Measurements from ENCODE around the gene GMPS.
"Not testable (repeated sequence)": the region's sequence is repeated elsewhere in the genome, so short reads cannot be mapped to it uniquely, and the experiment has no call there.

The GMPS gene

DNA sequence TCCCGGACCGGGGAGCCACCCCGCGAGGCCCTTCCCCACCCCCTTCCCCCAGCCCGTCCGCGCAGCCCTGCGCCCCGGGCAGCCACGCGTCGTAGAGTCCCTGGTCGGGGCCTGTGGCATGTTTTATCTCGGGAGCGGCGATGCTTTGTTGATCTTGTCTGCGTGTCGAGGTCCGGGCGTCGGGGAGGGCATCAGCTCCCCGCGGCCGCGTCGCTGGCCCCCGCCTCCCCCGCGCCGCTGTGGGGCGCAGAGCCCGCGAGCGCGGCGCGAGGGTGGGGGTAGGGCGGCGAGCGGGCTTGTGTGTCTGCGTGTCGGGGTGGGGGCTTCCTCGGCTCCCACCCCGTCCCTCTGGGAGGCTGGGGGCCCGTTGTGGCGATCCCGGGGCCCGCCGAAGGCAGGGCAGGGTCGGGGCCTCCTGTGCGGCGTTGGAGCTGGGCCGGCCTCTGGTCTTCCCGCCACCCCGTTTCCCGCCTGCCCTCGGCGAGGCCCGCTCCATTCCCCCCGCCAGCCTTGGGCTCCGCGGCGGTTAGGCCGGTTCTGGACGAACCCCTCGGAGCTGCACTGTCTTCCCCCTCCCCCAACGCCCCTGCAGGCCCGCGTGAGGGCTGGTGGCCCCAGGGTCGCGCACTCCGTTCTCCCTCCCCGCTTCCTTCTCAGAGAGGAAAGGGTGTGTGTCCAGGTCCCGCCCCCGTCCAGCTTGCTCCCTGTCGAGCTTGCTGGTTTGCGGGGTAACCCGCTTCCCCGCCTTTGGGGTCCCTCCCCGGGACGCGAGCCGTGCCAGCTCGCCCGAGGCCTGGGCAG is 695 bp downstream of the GMPS start:
- DNase-seq (ENCODE audit: low read depth, low spot score) = no peak
- peak overlapping the region; percentile 84 for H3K4me3 ChIP-seq (ENCODE audit: low read length)

DNA sequence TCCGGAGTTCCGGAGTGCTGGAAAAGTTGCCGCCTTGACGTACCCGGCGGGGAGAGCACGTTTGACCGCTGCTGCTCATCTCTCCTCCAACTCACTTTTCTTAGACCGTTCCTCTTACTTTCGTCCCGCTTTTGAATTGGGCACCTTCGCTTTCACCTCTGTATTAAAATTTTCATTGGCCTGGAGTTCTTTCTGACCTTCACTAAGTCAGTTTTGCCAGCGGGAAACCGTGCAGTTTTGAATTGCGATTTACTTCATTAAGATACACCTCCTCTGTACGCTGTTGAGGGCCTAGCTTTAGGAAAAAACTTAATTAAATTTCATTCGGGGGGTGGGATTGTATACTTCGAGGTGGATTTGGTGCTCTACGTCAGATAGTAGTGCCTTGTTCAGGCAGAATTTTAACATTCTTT is 1.3 kb downstream of the GMPS start:
- peak overlapping the region; percentile 84 for H3K4me3 ChIP-seq (ENCODE audit: low read length)
- DNase-seq (ENCODE audit: low read depth, low spot score) = no peak

DNA sequence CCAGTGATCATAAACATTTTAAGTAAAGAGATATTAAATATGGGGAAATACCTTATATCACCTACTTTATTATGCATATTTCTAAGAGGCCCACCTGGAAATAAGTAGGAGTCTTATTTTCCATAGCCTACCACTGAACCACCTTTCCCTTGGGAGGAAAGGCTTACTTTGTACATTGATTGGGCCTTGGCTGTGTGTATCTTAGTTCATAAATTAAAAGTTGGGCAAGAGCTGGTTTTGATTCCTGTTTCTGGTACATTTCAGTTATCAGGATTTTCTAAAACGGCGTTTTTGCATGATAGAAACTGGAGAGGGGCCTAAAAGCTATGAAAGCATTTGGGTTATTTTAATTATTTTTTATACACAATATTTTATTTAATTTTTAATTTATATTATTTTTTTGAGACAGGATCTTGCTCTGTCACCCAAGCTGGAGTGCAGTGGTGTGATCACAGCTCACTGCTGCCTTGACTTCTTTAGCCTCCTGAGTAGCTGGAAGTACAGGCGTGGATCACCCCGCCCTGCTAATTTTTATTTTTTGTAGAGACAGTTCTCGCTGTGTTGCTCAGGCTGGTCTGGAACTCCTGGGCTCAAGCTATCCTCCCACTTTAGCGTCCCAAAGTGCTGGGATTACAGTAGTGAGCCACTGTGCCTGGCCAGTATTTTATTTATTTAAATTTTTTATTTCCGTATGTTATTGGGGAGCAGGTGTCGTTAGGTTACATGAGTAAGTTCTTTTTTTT is 2.6 kb downstream of the GMPS start:
- no peak for DNase-seq (ENCODE audit: low read depth, low spot score)

DNA sequence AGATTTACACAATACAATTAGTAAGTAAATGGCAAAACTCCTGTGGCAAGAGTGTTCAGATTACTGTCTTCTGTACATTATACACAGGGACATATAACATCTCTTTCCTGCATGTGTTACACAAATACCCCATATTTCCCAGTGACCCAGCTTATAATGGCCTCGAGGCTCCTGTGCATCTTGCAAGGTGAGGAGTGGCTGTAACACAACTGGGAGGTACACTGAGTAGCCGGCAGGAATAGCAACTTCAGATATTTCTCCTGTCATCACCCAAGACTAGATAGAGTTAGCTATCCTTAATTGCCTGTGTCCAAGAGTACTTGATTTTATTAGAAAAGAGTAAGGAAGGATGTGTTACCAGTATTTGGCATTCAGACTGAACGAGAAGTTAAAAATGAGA is 5.6 kb downstream of the GMPS start:
- DNase-seq (ENCODE audit: low read depth, low spot score) = no peak
- no peak overlapping the region for H3K4me3 ChIP-seq (ENCODE audit: low read length)

More for the DNA sequence above, 2.6 kb downstream of the GMPS start:
- no peak overlapping the region for H3K4me3 ChIP-seq (ENCODE audit: low read length)

DNA sequence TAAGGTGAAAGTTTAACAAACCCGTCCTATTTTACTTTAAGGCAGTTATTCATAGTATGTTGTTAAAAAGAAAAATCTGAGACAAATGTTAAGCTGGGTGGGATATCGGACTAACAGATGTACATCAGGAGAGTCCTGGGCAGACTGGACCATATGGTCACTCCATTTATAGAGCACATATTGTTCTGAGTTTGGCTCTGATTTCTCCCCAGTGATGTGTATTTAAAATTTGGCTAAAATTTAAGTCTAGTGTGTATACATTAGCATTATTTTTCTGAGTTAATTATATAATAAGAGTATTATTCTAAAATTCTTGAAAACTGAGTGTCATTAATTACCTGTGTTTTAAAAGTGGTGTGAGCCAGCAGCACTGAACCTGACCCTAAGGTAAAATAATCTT is 6.1 kb downstream of the GMPS start:
- H3K4me3 ChIP-seq (ENCODE audit: low read length) = no peak overlapping the region
- DNase-seq (ENCODE audit: low read depth, low spot score) = no peak

DNA sequence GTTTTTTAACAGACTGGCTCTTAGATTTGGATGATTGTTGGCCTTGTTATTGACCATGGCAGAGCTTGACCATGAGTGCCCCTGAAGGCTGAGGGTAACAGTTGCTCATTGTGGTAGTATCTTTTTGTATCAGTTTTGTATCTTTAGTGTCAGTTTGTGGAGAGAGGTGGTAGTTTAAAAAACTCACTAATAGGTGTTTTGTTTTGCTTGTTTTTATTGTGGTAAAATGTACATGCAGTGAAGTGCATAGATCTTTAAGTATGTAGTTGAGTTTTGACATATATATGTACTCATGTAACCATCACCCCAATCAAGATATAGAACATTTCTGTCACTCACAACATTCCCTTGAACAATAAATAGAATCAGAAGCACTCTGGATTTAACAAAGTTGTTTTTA is 9.8 kb downstream of the GMPS start:
- no peak overlapping the region for H3K4me3 ChIP-seq (ENCODE audit: low read length)
- DNase-seq (ENCODE audit: low read depth, low spot score) = no peak

DNA sequence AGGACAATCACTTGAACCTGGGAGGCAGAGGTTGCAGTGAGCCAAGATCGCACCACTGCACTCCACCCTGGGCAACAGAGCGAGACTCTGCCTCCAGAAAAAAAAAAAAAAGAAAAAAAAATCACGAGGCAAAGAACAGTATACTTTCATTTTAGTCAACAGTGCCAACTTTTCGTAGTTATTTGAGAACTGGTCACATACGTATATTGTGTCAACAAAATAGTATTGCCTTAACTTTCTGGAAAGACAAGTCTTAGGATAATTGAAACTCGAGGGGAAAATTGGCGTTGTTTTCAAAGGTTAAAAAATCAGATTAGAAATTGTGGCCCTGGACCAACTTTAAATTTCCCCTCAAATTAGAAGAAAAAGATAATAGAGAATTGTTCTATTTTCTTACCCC is 13.8 kb downstream of the GMPS start:
- DNase-seq (ENCODE audit: low read depth, low spot score) = no peak
- no peak overlapping the region for H3K4me3 ChIP-seq (ENCODE audit: low read length)

DNA sequence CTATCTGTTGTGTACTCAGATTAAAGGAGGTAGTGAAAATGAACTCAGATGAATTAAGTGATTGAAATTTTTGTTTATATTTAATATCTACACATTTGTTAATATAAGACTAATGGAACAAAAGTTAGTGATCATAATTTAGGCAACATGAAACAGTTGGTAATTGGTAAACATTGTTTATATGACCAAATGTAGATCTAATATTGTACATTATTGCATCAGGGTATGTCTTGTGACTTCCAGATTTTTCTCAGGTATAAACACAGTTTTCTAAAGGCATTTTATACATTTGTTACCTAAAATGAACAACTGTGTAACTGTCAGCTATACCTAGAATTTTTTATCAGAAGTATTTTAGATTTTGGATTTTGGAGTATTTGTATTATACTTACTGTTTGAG is 14.8 kb downstream of the GMPS start:
- no peak for DNase-seq (ENCODE audit: low read depth, low spot score)
- no peak overlapping the region for H3K4me3 ChIP-seq (ENCODE audit: low read length)

DNA sequence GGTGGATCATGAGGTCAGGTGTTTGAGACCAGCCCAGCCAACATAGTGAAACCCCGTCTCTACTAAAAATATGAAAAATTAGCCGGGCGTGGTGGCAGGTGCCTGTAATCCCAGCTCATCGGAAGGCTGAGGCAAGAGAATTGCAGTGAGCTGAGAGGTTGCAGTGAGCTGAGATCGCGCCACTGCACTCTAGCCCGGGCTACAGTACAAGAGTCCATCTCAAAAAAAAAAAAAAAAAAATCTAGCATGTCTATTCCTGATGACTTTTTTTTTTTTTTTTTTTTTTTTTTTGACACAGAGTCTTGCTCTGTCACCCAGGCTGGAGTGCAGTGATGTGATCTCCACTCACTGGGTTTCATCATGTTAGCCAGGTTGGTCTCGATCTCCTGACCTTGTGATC is 15.9 kb downstream of the GMPS start:
- not testable (repeated sequence) for H3K4me3 ChIP-seq (ENCODE audit: low read length); DNase-seq (ENCODE audit: low read depth, low spot score)

DNA sequence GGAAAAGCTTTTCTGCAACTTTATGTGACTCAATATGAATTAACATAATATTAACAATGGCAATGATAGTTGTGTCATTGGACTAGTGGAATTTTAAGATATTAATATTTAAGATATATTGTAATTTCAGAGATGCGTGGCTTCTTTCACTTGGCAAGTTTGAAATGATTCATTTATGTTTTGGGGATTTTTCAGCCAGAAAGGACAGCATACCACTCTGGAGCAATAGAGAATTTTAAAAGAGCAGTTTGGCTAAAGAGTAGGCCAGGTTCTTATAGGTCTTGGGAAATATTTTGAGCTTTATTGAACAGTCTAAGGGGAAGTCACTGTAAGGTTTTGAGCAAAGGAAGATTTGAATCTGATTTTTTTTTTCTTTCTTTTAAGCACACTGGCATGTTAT is 16.5 kb downstream of the GMPS start:
- H3K4me3 ChIP-seq (ENCODE audit: low read length) = no peak overlapping the region
- no peak for DNase-seq (ENCODE audit: low read depth, low spot score)

DNA sequence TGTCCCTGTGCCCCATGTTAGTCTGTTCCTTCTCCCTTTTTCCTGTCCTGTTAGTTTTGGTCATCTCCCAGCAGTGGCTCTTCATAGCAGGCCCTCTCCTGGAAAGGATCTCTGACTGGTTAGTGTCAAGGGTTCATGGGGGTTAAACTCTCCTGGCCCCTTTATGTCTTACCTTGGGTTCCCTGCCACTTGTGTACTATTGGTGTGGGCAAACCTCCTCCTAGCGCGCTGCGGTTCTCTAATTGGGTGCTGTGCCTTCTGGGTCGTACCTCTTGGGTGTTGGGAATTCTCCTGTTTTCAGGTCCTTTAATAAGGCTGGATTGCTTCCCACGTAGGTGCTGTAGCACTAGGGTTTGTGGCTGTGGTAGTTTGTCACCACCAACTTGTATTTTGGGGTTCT is 18.8 kb downstream of the GMPS start:
- DNase-seq (ENCODE audit: low read depth, low spot score) = no peak
- H3K4me3 ChIP-seq (ENCODE audit: low read length) = no peak overlapping the region

DNA sequence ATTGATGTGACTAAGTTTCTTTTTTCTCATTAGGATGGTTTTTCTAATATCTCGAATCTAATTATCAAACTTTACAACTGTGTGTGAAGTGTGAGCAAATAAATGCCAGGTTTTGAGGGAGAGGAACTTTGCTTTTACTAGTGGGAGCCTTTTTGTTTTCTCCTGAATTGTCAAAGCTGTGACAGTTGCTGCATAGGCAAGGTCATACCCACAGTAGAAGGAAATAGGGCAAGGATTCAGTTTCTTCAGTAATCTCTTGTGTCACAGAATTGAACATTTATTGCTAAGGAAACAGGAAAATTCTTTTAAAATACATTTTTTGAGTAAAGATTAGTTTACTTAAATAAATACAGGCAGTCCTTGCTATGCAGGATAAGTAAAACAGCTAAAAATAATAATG is 19.5 kb downstream of the GMPS start:
- DNase-seq (ENCODE audit: low read depth, low spot score) = no peak
- H3K4me3 ChIP-seq (ENCODE audit: low read length) = no peak overlapping the region

DNA sequence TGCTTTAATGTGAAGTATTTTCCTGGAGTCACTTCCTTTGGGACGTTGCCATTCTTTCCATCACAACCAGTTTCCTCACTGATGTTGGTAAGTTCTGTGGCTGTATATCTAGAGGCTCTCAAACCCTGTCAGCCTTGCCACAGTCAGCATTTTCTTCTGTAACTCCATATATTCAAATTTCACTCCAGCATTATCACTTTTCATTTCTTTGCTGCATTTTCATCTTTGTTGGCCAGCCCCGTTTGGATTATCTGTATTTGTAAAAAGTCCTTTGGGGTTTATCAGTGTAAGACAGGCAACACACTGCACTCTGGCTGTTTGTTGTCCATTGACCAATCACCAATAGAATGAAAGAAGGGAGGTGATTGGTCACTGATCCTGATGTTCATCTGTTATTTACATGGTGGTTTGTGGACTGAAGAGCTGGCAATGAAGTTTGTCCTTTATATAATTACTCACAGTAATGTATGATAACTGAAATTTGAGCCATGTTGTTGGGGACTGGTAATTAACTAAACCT is 20.3 kb downstream of the GMPS start:
- no peak for DNase-seq (ENCODE audit: low read depth, low spot score)
- H3K4me3 ChIP-seq (ENCODE audit: low read length) = no peak overlapping the region

DNA sequence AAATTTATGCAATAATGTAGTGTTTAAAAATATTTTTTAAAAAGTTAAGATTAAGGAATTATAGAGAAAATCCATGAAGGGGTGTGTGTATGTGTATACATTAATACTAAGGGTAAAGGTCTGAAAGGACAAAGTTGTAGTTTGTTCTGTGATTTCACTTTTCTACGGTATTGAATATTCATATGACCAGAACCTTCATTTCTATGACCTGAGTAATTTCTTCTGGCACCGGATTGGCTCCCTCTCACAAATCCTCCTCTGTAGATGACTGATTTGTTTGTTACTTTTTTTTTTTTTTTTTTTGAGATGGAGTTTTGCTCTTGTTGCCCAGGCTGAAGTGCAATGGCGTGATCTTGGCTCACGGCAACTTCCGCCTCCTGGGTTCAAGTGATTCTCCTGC is 20.9 kb downstream of the GMPS start:
- no peak for DNase-seq (ENCODE audit: low read depth, low spot score)
- H3K4me3 ChIP-seq (ENCODE audit: low read length) = no peak overlapping the region

DNA sequence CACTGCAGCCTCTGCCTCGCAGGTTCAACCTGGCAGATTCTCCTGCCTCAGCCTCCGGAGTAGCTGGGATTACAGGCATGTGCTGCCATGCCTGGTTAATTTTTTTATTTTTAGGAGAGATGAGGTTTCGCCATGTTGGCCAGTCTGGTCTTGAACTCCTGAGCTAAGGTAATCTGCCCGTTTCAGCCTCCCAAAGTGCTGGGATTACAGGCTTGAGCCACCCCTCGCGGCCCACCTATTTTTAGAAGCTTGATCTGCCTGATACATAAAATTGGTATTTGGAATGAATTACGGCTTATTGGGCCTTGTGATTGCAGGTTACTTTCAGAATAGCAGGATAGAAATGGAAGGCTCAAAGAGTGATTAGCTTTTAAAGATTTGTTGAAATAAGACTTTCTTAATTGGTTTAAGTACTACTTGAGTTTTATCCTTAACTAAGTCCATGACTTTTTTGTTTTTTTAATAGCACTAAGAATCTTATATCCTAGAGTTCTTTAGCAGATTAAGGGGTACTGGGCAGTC is 25.0 kb downstream of the GMPS start:
- no peak for DNase-seq (ENCODE audit: low read depth, low spot score)
- no peak overlapping the region for H3K4me3 ChIP-seq (ENCODE audit: low read length)

DNA sequence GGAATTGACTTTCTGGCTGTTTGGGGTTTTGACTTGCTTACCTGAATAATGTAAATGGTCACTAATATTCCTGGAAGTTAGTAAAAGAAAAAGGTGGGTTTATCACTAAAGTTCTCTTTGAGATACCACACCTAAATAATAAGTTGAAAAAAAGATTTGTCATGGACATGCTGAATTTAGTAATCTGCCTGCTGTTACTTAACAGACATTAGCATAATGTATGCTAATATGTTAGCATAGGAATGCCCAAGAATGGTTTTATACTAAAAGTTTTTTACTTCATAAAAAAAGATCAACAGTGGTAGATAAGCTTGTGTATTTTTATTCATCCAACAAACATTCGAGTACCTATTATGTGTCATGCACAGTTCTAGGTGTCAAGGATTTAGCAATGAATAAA is 36.5 kb downstream of the GMPS start:
- DNase-seq (ENCODE audit: low read depth, low spot score) = no peak
- H3K4me3 ChIP-seq (ENCODE audit: low read length) = no peak overlapping the region

DNA sequence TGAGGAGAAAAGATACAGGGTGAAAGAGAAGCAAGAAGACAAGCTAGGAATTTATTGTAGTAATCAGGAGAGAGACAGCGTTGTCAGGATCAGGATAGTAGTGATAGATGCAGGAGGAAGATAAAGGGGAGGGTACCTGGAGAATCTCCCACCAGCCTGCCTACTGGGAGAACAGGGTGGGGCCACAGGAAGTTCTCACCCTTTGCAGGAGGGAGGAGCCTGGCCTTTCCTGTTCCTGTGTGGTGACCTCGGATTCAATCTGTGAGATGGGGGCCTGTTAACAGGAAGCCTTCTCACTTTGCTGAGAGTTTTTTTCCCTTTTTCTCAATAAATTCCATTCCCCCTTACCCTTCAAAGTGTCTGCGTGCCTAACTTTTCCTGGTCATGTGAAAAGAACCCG is 37.6 kb downstream of the GMPS start:
- peak; percentile 16 for DNase-seq (ENCODE audit: low read depth, low spot score)
- no peak overlapping the region for H3K4me3 ChIP-seq (ENCODE audit: low read length)

DNA sequence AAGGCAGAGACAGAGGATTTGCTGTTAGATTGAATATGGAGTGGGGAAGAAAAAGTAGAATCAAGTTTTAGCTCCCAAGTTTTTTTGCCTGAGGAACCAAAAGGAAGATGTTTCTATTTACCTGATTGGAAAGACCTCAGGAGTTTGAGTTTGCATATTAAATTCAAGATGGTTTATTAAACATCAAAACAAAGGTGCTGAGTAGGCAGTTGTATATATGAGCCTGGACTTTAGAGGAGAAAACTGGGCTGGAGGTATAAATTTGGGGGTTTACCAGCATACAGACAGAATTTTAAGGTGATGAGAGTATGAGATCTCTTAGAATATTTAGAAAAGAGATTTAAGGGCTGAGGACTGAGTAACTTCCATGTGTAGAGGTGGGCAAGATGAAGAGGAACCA is 38.2 kb downstream of the GMPS start:
- H3K4me3 ChIP-seq (ENCODE audit: low read length) = no peak overlapping the region
- DNase-seq (ENCODE audit: low read depth, low spot score) = no peak

DNA sequence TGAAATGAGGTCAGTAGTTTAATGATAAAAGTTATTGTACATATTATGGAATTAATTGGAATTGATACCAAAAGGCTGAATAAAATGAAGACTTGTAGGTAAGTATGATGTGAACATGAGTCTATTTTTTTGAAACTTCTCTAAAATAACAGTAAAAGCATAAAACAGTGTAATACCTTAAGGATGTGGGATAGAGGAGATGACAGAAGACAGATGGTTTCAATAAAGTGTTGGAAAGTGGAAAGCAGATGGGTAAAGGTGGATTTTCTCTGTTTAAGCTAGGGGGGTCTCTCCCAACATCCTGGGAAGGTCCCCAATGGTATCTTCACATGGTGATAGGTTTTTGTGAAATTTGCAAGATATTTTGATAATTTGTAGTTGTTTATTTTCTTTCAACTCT is 41.6 kb downstream of the GMPS start:
- DNase-seq (ENCODE audit: low read depth, low spot score) = no peak
- no peak overlapping the region for H3K4me3 ChIP-seq (ENCODE audit: low read length)

DNA sequence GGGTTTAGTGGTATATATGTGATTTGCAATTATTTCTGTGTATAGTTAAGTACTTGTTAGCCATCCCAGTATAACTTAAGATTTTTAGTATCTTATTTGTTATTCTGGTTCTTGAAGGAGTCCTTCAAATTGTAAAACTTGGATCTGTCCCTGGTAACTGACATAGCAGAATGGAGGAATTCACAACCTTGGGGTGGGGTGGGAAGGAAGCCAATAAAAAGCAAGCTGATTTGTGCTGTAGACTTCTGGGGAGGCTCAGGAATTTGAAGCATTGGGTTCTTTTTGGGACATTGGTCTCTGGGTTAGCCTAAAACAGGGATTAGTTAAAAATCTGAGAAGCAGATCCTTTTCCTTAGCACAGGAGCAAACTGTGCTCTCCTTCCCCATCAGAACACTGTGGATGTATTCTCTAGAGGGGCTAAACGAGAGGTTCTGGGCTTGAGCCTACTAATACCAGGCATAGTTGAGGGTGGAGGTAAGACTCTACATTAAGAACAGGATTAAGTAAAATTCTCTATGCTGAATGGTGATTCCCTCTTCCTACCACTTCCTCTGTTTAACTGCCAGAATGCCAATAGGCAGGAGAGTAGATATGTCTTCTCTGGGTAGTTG is 42.2 kb downstream of the GMPS start:
- DNase-seq (ENCODE audit: low read depth, low spot score) = no peak
- H3K4me3 ChIP-seq (ENCODE audit: low read length) = no peak overlapping the region

Data from Jurkat, Clone E6-1 (cell line).